IMR-90 (cell line): ENCODE results near the gene PARD3. TPM values are rescaled to one million over a fixed set of nuclear protein-coding genes. Genes with fewer than 3 reads are reported as not detected.

Experiments
- ATAC-seq: fragments of 200-7000 bp; cut with Tn5 transposase; 2 replicates; pipeline ENCODE4 v1.9.1; 2020; ENCODE audit warnings: low read depth, mild to moderate bottlenecking, moderate library complexity
- BruUV-seq: library from RNA; stranded (reverse); fragments of 400-500 nt; replicated peaks from 2 replicates; lab custom pipeline; 2021; lab: Mats Ljungman, UMichigan
- CTCF ChIA-PET: fragments of 300-600 bp; formaldehyde crosslinking; extraction: SDS; loops from one replicate; lab custom pipeline; 2021; ENCODE audit warnings: antibody characterized with exemption; lab: Yijun Ruan, JAX
- POLR2A ChIA-PET: fragments of 300-600 bp; sonication (Branson Sonifier 250); formaldehyde crosslinking; loops from one replicate; lab custom pipeline; 2022; ENCODE audit warnings: antibody characterized with exemption; ENCODE audit not compliant: unreplicated experiment; lab: Charles Lee
- DNase-seq: peaks from one replicate; pipeline ENCODE4 v3.0.0; 2013
- H2AFZ ChIP-seq: replicated peaks from 2 replicates; pipeline ENCODE3; 2013; ENCODE audit warnings: low read length, mild to moderate bottlenecking; ENCODE audit not compliant: poor library complexity
- H2AK5ac ChIP-seq: 2 replicates; pipeline ENCODE4 v1.6.1; 2013; ENCODE audit warnings: low read depth, low read length, inconsistent platforms
- H2AK9ac ChIP-seq: replicated peaks from 2 replicates; pipeline ENCODE3; 2013; ENCODE audit warnings: mild to moderate bottlenecking, low read depth, low read length, moderate library complexity; ENCODE audit not compliant: poor library complexity
- H2BK120ac ChIP-seq: 2 replicates; pipeline ENCODE4 v1.6.1; 2013; ENCODE audit warnings: low read depth, low read length, inconsistent platforms
- H2BK15ac ChIP-seq: 3 replicates; pipeline ENCODE4 v1.6.1; 2013; ENCODE audit warnings: low read depth, low read length, inconsistent platforms
- H2BK20ac ChIP-seq: 2 replicates; pipeline ENCODE4 v1.6.1; 2013; ENCODE audit warnings: low read depth, mild to moderate bottlenecking, inconsistent platforms, low read length, moderate library complexity
- H2BK5ac ChIP-seq: 2 replicates; pipeline ENCODE4 v1.6.1; 2013; ENCODE audit warnings: mild to moderate bottlenecking, low read depth, low read length, inconsistent platforms; ENCODE audit not compliant: poor library complexity, severe bottlenecking
- H3K14ac ChIP-seq: replicated peaks from 2 replicates; pipeline ENCODE4 v1.6.1; 2013; ENCODE audit warnings: low read depth, low read length, inconsistent platforms
- H3K18ac ChIP-seq: 2 replicates; pipeline ENCODE4 v1.6.1; 2013; ENCODE audit warnings: low read depth, low read length, control low read depth
- H3K23ac ChIP-seq: 2 replicates; pipeline ENCODE4 v1.6.1; 2013; ENCODE audit warnings: low read depth, low read length, inconsistent platforms
- H3K27ac ChIP-seq: 2 replicates; pipeline ENCODE4 v1.5.1; 2013; ENCODE audit warnings: mild to moderate bottlenecking, control low read depth, low read length; ENCODE audit not compliant: insufficient read depth
- H3K27me3 ChIP-seq: 2 replicates; pipeline ENCODE4 v1.6.1; 2013; ENCODE audit warnings: low read length; ENCODE audit not compliant: control insufficient read depth, insufficient read depth
- H3K36me3 ChIP-seq: 2 replicates; pipeline ENCODE4 v1.6.1; 2013; ENCODE audit warnings: low read length, mixed read lengths; ENCODE audit not compliant: control insufficient read depth, insufficient read depth
- H3K4ac ChIP-seq: 2 replicates; pipeline ENCODE4 v1.6.1; 2013; ENCODE audit warnings: low read depth, low read length, inconsistent platforms
- H3K4me1 ChIP-seq: 2 replicates; pipeline ENCODE4 v1.6.1; 2013; ENCODE audit warnings: low read length, mixed read lengths; ENCODE audit not compliant: control insufficient read depth, insufficient read depth
- H3K4me2 ChIP-seq: 2 replicates; pipeline ENCODE4 v1.6.1; 2013; ENCODE audit warnings: low read depth, mild to moderate bottlenecking, control low read depth, low read length, moderate library complexity
- H3K4me3 ChIP-seq: 2 replicates; pipeline ENCODE4 v1.5.1; 2013; ENCODE audit warnings: low read depth, mild to moderate bottlenecking, control low read depth, low read length, moderate library complexity; ENCODE audit not compliant: insufficient read depth
- H3K56ac ChIP-seq: 2 replicates; pipeline ENCODE4 v1.6.1; 2013; ENCODE audit warnings: low read length, inconsistent platforms; ENCODE audit not compliant: insufficient read depth; ENCODE audit errors: extremely low read depth
- H3K79me1 ChIP-seq, 2 experiments: 2 replicates each; pipeline ENCODE4 v1.6.1; 2013; ENCODE audit warnings: low read length in 2 of 2, inconsistent platforms in 1 of 2, low read depth in 1 of 2
- H3K9ac ChIP-seq: 2 replicates; pipeline ENCODE4 v1.6.1; 2013; ENCODE audit warnings: low read depth, low read length, control low read depth
- H3K9me1 ChIP-seq: 2 replicates; pipeline ENCODE4 v1.6.1; 2013; ENCODE audit warnings: low read length, inconsistent platforms; ENCODE audit not compliant: insufficient read depth
- H3K9me3 ChIP-seq: 2 replicates; pipeline ENCODE4 v1.6.1; 2013; ENCODE audit warnings: low read length; ENCODE audit not compliant: control insufficient read depth, insufficient read depth
- H4K20me1 ChIP-seq: 2 replicates; pipeline ENCODE4 v1.6.1; 2013; ENCODE audit warnings: low read length, inconsistent platforms; ENCODE audit not compliant: insufficient read depth
- H4K5ac ChIP-seq: 2 replicates; pipeline ENCODE4 v1.6.1; 2013; ENCODE audit warnings: mild to moderate bottlenecking, low read depth, low read length, control low read depth
- H4K8ac ChIP-seq, 2 experiments: 2 replicates each; pipeline ENCODE4 v1.6.1; 2013; ENCODE audit warnings: low read depth in 2 of 2, low read length in 2 of 2, control low read depth in 1 of 2, inconsistent platforms in 1 of 2
- H4K91ac ChIP-seq: 2 replicates; pipeline ENCODE4 v1.6.1; 2013; ENCODE audit warnings: low read depth, low read length, inconsistent platforms; ENCODE audit not compliant: insufficient read depth
- CEBPB ChIP-seq: IDR thresholded peaks from 2 replicates; pipeline ENCODE4 v1.6.1; 2012; ENCODE audit warnings: low read depth, low read length, improper control_type of control experiment
- POLR2A ChIP-seq: IDR thresholded peaks from 2 replicates; pipeline ENCODE4 v1.6.1; 2012; ENCODE audit warnings: mild to moderate bottlenecking, low read depth, low read length
- WGBS, 2 experiments: methylation state at CpG; one replicate each; pipeline versions ENCODE4 v1.1.5 to v1.1.7; 2013; ENCODE audit warnings: missing lambda C conversion rate in 2 of 2; ENCODE audit not compliant: insufficient read length in 1 of 2; ENCODE audit errors: extremely low coverage in 2 of 2; 5-methylcytosine and 5-hydroxymethylcytosine counted together
- dilution Hi-C: fragments of 300-500 bp; cut with HindIII; formaldehyde crosslinking; loops from one replicate; pipeline ENCODE4 v1.14.3; 2018; ENCODE audit warnings: low sequenced_read_pairs; ENCODE audit not compliant: unreplicated experiment
- in situ Hi-C: fragments of 300-500 bp; cut with MboI; formaldehyde crosslinking; loops from 3 replicates; pipeline ENCODE4 v1.14.3; 2019; ENCODE audit warnings: low sequenced_read_pairs, inconsistent platforms, mixed read lengths
- intact Hi-C: fragments of 100-400 bp; cut with micrococcal nuclease; formaldehyde crosslinking; loops from 2 replicates; pipeline ENCODE4 v1.10.0; 2022
- polyA plus RNA-seq, 3 experiments: library from polyadenylated mRNA; depleted of rRNA; stranded (reverse); fragments of >200 nt; gene quantifications; 2 replicates each; pipeline ENCODE4 v1.2.3, GENCODE V29; 2012; ENCODE audit warnings: low replicate concordance in 1 of 3
- total RNA-seq: library from RNA; depleted of rRNA; stranded (reverse); fragments of >200 nt; gene quantifications from 2 replicates; pipeline ENCODE4 v1.2.3, GENCODE V29; 2012

The PARD3 gene
- total and polyA plus RNA-seq, 2 of the 4 experiments (the other 2 are of a cell fraction) = 14.6 to 37.5 TPM

GRCh38 chr10:34526186-34526585 lies 288.9 kb downstream of the PARD3 start:
- ATAC-seq = peak; percentile 34
- DNase-seq = peak; percentile 37
- POLR2A ChIA-PET = no interaction called here

More at GRCh38 chr10:34526186-34526585, 288.9 kb downstream of the PARD3 start:
- peak overlapping the region; percentile 13 for H2AK9ac ChIP-seq
- peak overlapping the region; percentile 98 for H2BK5ac ChIP-seq
- H3K4ac ChIP-seq = peak overlapping the region; percentile 99
- peak overlapping the region; percentile 81 for H2AK5ac ChIP-seq
- peak overlapping the region; percentile 48 for H3K4me2 ChIP-seq
- H3K4me3 ChIP-seq = no peak overlapping the region
- H3K14ac ChIP-seq = peak overlapping the region; percentile 98
- H3K9me3 ChIP-seq = no peaks in the 10 kb centered on the region; the same call in 1 of the 2 replicates
- H4K8ac ChIP-seq = peak overlapping the region; percentile 65 to 96
- H3K36me3 ChIP-seq = no peaks in the 10 kb centered on the region
- peak overlapping the region; percentile 97 for H3K18ac ChIP-seq
- BruUV-seq = no TSS peak
- peak overlapping the region; percentile 98 for H4K91ac ChIP-seq
- H2BK120ac ChIP-seq = peak overlapping the region; percentile 98
- peaks cover 12 to 49% of the 10 kb centered on the region in 2 experiments for H3K79me1 ChIP-seq
- H3K23ac ChIP-seq = peak overlapping the region; percentile 98
- CTCF ChIA-PET = interaction anchor here (0.6 to 1.1 kb wide), 2 partner anchors 23 to 111 kb away, joined by 3 to 4 read pairs; no protein-coding TSS in a partner anchor
- no peaks in the 10 kb centered on the region for H3K27me3 ChIP-seq
- intact Hi-C loops = loop anchor here (5.0 kb wide), 1 partner anchor 71 kb away; no protein-coding TSS in a partner anchor
- dilution Hi-C loops = no loop called here
- H3K9me1 ChIP-seq = peaks cover 16% of the 10 kb centered on the region
- peak overlapping the region; percentile 82 for H2AFZ ChIP-seq
- peaks cover 14% of the 10 kb centered on the region for H3K4me1 ChIP-seq
- H3K27ac ChIP-seq = peak overlapping the region; percentile 81
- peak overlapping the region; percentile 54; the same call in 1 of the 2 replicates for H3K56ac ChIP-seq
- in situ Hi-C loops = loop anchor here (5.0 kb wide), 1 partner anchor 106 kb away; no protein-coding TSS in a partner anchor
- H2BK20ac ChIP-seq = peak overlapping the region; percentile 95
- peak; percentile 45; the same call in 1 of the 2 replicates for TF ChIP-seq POLR2A
- no peak for TF ChIP-seq CEBPB
- WGBS, 2 experiments = 57% methylated on average over 1 of the region's 3 CpGs; no CpG with 5 or more reads in 1 of the 2 experiments
- H2BK15ac ChIP-seq = peak overlapping the region; percentile 91
- peak overlapping the region; percentile 98 for H4K5ac ChIP-seq
- H4K20me1 ChIP-seq = no peaks in the 10 kb centered on the region
- no peak overlapping the region; the same call in 1 of the 2 replicates for H3K9ac ChIP-seq
